ENCODE measurements around the gene EHD4.

DNA sequence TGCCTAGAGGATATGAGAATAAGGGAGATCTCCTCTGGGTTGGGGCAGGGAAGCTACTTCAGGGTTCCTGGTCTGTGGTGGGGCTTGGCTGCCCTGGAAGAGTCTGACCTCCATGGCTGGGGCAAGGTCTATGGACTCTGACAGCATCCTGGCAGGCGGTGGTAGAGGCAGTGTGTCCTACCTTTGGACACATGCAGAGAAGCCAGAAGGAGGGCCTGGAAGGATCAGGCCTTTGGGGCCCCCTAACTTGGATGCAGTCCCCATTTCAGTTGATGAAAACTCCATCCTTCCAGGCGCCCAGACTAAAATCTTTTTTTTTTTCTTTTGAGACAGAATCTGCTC, 88.9 kb downstream of the EHD4 start:
- TF ChIP-seq CTCF (IDR thresholded peaks at IDR 0.05; ENCODE audit: borderline replicate concordance, extremely low read depth, low read length, poor library complexity, severe bottlenecking) (no peak), EZH2 (IDR thresholded peaks at IDR 0.05; ENCODE audit: borderline replicate concordance, low read depth, low read length, severe bottlenecking) (no peak)

Measured in DND-41 (cell line).